H1 (cell line): ENCODE measurements around the gene EPHA5. TPM values are rescaled to one million over a fixed set of nuclear protein-coding genes. Genes with fewer than 3 reads are reported as not detected.

ENCODE experiments used
- CTCF ChIA-PET: fragments of 300-600 bp; sonication (Branson Sonifier 250); formaldehyde crosslinking; loops from one replicate; lab custom pipeline; 2021; ENCODE audit not compliant: partially characterized antibody; lab: Charles Lee
- POLR2A ChIA-PET: fragments of 300-600 bp; sonication (Branson Sonifier 250); formaldehyde crosslinking; loops from one replicate; lab custom pipeline; 2021; ENCODE audit warnings: inconsistent platforms; ENCODE audit not compliant: partially characterized antibody; lab: Charles Lee
- DNase-seq, 2 experiments: peaks; one replicate each; pipeline versions ENCODE4 v3.0.0 to v3.0.0-alpha.2; 2010 to 2022; ENCODE audit warnings: low spot score in 2 of 2, low read depth in 1 of 2, mixed read lengths in 1 of 2
- FAIRE-seq: peaks from 2 replicates; lab custom pipeline; 2011; peaks lifted over from hg19 to GRCh38; lab: Jason Lieb, UNC
- H2AFZ ChIP-seq: 2 replicates; pipeline ENCODE4 v1.8.1; 2012; ENCODE audit warnings: low read length, inconsistent platforms
- H2AK5ac ChIP-seq: 2 replicates; pipeline ENCODE4 v1.6.1; 2013; ENCODE audit warnings: low read depth, low read length
- H2BK120ac ChIP-seq: replicated peaks from 2 replicates; pipeline ENCODE3; 2013; ENCODE audit warnings: low read depth, low read length, inconsistent platforms
- H2BK12ac ChIP-seq: 2 replicates; pipeline ENCODE4 v1.6.1; 2013; ENCODE audit warnings: low read depth, low read length
- H2BK15ac ChIP-seq: 2 replicates; pipeline ENCODE4 v1.6.1; 2013; ENCODE audit warnings: low read length
- H2BK20ac ChIP-seq: 2 replicates; pipeline ENCODE4 v1.6.1; 2013; ENCODE audit warnings: low read length
- H2BK5ac ChIP-seq: 2 replicates; pipeline ENCODE4 v1.6.1; 2013; ENCODE audit warnings: low read depth, low read length
- H3K14ac ChIP-seq: 2 replicates; pipeline ENCODE4 v1.6.1; 2013; ENCODE audit warnings: inconsistent platforms; ENCODE audit not compliant: insufficient read length
- H3K18ac ChIP-seq: 2 replicates; pipeline ENCODE4 v1.6.1; 2013; ENCODE audit warnings: low read length; ENCODE audit errors: extremely low read depth
- H3K23ac ChIP-seq: 2 replicates; pipeline ENCODE4 v1.6.1; 2013; ENCODE audit warnings: inconsistent platforms; ENCODE audit not compliant: insufficient read length
- H3K23me2 ChIP-seq: 2 replicates; pipeline ENCODE4 v1.6.1; 2013; ENCODE audit warnings: low read depth, low read length
- H3K27ac ChIP-seq: 2 replicates; pipeline ENCODE4 v1.6.1; 2011; ENCODE audit warnings: low read depth, low read length, inconsistent platforms
- H3K27me3 ChIP-seq, 4 experiments: replicated peaks in 1 of 4; 1 replicate in 1 of 4; 2 replicates in 3 of 4; pipeline versions ENCODE4 v1.6.1 to v1.8.1; 2011 to 2013; ENCODE audit warnings: low read length in 3 of 4, mild to moderate bottlenecking in 3 of 4, inconsistent platforms in 2 of 4, mixed read lengths in 2 of 4, moderate library complexity in 1 of 4; ENCODE audit not compliant: control insufficient read depth in 3 of 4, insufficient read depth in 3 of 4; ENCODE audit errors: extremely low read depth in 1 of 4
- H3K36me3 ChIP-seq, 4 experiments: 2 replicates each; pipeline versions ENCODE4 v1.6.1 to v1.8.1; 2011 to 2013; ENCODE audit warnings: mild to moderate bottlenecking in 4 of 4, low read length in 3 of 4, moderate library complexity in 2 of 4, control low read depth in 1 of 4, inconsistent platforms in 1 of 4; ENCODE audit not compliant: insufficient read depth in 4 of 4, control insufficient read depth in 2 of 4
- H3K4ac ChIP-seq: replicated peaks from 2 replicates; pipeline ENCODE3; 2013; ENCODE audit warnings: low read length, low read depth, mixed read lengths, inconsistent platforms; ENCODE audit not compliant: insufficient read length
- H3K4me1 ChIP-seq, 4 experiments: replicated peaks in 1 of 4; 1 replicate in 1 of 4; 2 replicates in 3 of 4; pipeline versions ENCODE4 v1.6.1 to v1.8.1; 2011 to 2013; ENCODE audit warnings: low read length in 3 of 4, inconsistent platforms in 2 of 4, mixed read lengths in 1 of 4; ENCODE audit not compliant: insufficient read depth in 4 of 4, control insufficient read depth in 3 of 4
- H3K4me2 ChIP-seq, 2 experiments: 2 replicates each; pipeline versions ENCODE4 v1.6.1 to v1.8.1; 2011 to 2013; ENCODE audit warnings: low read depth in 2 of 2, low read length in 2 of 2, control low read depth in 1 of 2, inconsistent platforms in 1 of 2, mild to moderate bottlenecking in 1 of 2; ENCODE audit not compliant: insufficient read depth in 1 of 2
- H3K4me3 ChIP-seq, 4 experiments: fragments of 200-600, 300-600 bp in 1 of 4; sonication (generic), shearing (Covaris generic), sonication (Bioruptor Twin) in 1 of 4; 2 replicates each; pipeline versions ENCODE4 v1.5.1 to v1.8.1; 2011 to 2016; ENCODE audit warnings: low read length in 4 of 4, low read depth in 3 of 4, control low read depth in 2 of 4, inconsistent platforms in 2 of 4, mild to moderate bottlenecking in 2 of 4, mixed read lengths in 1 of 4, moderate library complexity in 1 of 4; ENCODE audit not compliant: insufficient read depth in 2 of 4; ENCODE audit errors: extremely low read depth in 1 of 4
- H3K56ac ChIP-seq: replicated peaks from 2 replicates; pipeline ENCODE3; 2013; ENCODE audit warnings: low read depth, mild to moderate bottlenecking, mixed read lengths, low read length, inconsistent platforms; ENCODE audit not compliant: insufficient read length
- H3K79me1 ChIP-seq: 2 replicates; pipeline ENCODE4 v1.6.1; 2013; ENCODE audit warnings: low read depth, low read length, control low read depth
- H3K79me2 ChIP-seq, 2 experiments: 2 replicates each; pipeline versions ENCODE4 v1.6.1 to v1.8.1; 2012 to 2013; ENCODE audit warnings: low read length in 2 of 2, mild to moderate bottlenecking in 2 of 2, inconsistent platforms in 1 of 2; ENCODE audit not compliant: insufficient read depth in 2 of 2, control insufficient read depth in 1 of 2
- H3K9ac ChIP-seq, 4 experiments: replicated peaks in 1 of 4; 1 replicate in 1 of 4; 2 replicates in 3 of 4; pipeline versions ENCODE4 v1.6.1 to v1.8.1; 2011 to 2013; ENCODE audit warnings: low read depth in 3 of 4, low read length in 3 of 4, control low read depth in 2 of 4, mild to moderate bottlenecking in 2 of 4, moderate library complexity in 2 of 4, inconsistent platforms in 1 of 4; ENCODE audit errors: extremely low read depth in 1 of 4
- H3K9me3 ChIP-seq, 2 experiments: 2 replicates each; pipeline versions ENCODE4 v1.6.1 to v1.8.1; 2012 to 2013; ENCODE audit warnings: mild to moderate bottlenecking in 2 of 2, moderate library complexity in 2 of 2, control low read depth in 1 of 2, inconsistent platforms in 1 of 2, low read depth in 1 of 2, low read length in 1 of 2, mixed read lengths in 1 of 2; ENCODE audit not compliant: insufficient read depth in 2 of 2
- H4K20me1 ChIP-seq, 2 experiments: replicated peaks in 1 of 2; 2 replicates each; pipeline versions ENCODE3 to v1.8.1; 2011 to 2013; ENCODE audit warnings: inconsistent platforms in 2 of 2, low read length in 2 of 2, mild to moderate bottlenecking in 1 of 2; ENCODE audit not compliant: insufficient read depth in 2 of 2, control insufficient read depth in 1 of 2
- H4K5ac ChIP-seq: 2 replicates; pipeline ENCODE4 v1.6.1; 2013; ENCODE audit warnings: low read length, low read depth, mixed read lengths, inconsistent platforms; ENCODE audit not compliant: insufficient read length
- H4K8ac ChIP-seq: 2 replicates; pipeline ENCODE4 v1.8.0; 2013; ENCODE audit warnings: mild to moderate bottlenecking, moderate library complexity, low read length, inconsistent platforms; ENCODE audit not compliant: insufficient read depth; ENCODE audit errors: extremely low read depth
- H4K91ac ChIP-seq: replicated peaks from 2 replicates; pipeline ENCODE3; 2013; ENCODE audit warnings: low read length, mixed read lengths, inconsistent platforms; ENCODE audit not compliant: insufficient read length
- BCL11A ChIP-seq, 2 experiments: IDR thresholded peaks; one replicate each; pipeline ENCODE4 v1.6.1; 2011; ENCODE audit warnings: low read depth in 2 of 2, low read length in 2 of 2, mild to moderate bottlenecking in 2 of 2
- CTBP2 ChIP-seq: IDR thresholded peaks from 2 replicates; pipeline ENCODE4 v1.7.0; 2011; ENCODE audit warnings: borderline replicate concordance, mild to moderate bottlenecking, moderate library complexity, mixed read lengths, low read length; ENCODE audit not compliant: insufficient read depth, insufficient read length
- JUN ChIP-seq: IDR thresholded peaks from 2 replicates; pipeline ENCODE4 v1.6.1; 2011; ENCODE audit warnings: low read depth, mild to moderate bottlenecking, improper control_type of control experiment, low read length
- KDM1A ChIP-seq: fragments of 200-600, 300-600 bp; sonication (generic); IDR thresholded peaks from 2 replicates; pipeline ENCODE4 v1.7.1; 2016; ENCODE audit warnings: mild to moderate bottlenecking, low read length, borderline replicate concordance
- SUZ12 ChIP-seq: fragments of 200-600 bp; sonication (generic); IDR thresholded peaks from 2 replicates; pipeline ENCODE4 v1.6.1; 2012; ENCODE audit warnings: mild to moderate bottlenecking, inconsistent platforms, low read length, moderate library complexity, mixed read lengths
- WGBS, 2 experiments: shearing (Covaris generic) in 1 of 2; methylation state at CpG; one replicate each; pipeline versions ENCODE4 v1.1.6 to v1.1.7; 2013 to 2015; ENCODE audit warnings: low lambda C conversion rate in 2 of 2, mixed read lengths in 2 of 2, inconsistent platforms in 1 of 2, low coverage in 1 of 2, missing lambda C conversion rate in 1 of 2; ENCODE audit not compliant: insufficient replicate concordance in 2 of 2, insufficient coverage in 1 of 2, insufficient read length in 1 of 2; ENCODE audit errors: extremely low coverage in 1 of 2, missing lambda C conversion rate in 1 of 2; 5-methylcytosine and 5-hydroxymethylcytosine counted together
- polyA plus RNA-seq, 7 experiments: library from polyadenylated mRNA; depleted of rRNA in 3 of 7; stranded (reverse) in 5 of 7; unstranded in 2 of 7; fragments of >200 nt in 5 of 7; fragments of 200-250 nt in 2 of 7; gene quantifications; 1 replicate in 5 of 7; 2 replicates in 1 of 7; 4 replicates in 1 of 7; pipeline versions ENCODE4 v1.2.1 to v1.2.3, GENCODE V29; 2011 to 2013; ENCODE audit warnings: missing spikeins in 2 of 7, mixed read lengths in 2 of 7
- total RNA-seq: library from RNA; stranded (reverse); fragmentation: NEBNext Ultra II Directional; extraction: Animal tissue kit (Norgen Biotek cat#: 25700); gene quantifications from 2 replicates; pipeline ENCODE4 v1.2.1, GENCODE V29; 2021
- TF ChIP-seq, protein P1 (sequence below), 3 experiments: IDR thresholded peaks; 1 replicate in 2 of 3; 2 replicates in 1 of 3; pipeline versions ENCODE4 v1.5.1 to v1.6.1; 2011; ENCODE audit warnings: low read length in 3 of 3, mild to moderate bottlenecking in 3 of 3, inconsistent platforms in 2 of 3, low read depth in 1 of 3, moderate library complexity in 1 of 3; ENCODE audit not compliant: insufficient read depth in 1 of 3; ENCODE audit errors: control extremely low read depth in 1 of 3
- TF ChIP-seq, protein P2 (sequence below): IDR thresholded peaks from 2 replicates; pipeline ENCODE4 v1.6.1; 2012; ENCODE audit warnings: inconsistent platforms

EPHA5 gene
- total and polyA plus RNA-seq, 2 of the 8 experiments (the other 6 are each of a cell fraction or from before 2014, with no cell fraction given) = 0.03 to 0.11 TPM

GRCh38 chr4:65719635-65720034 lies 49.3 kb upstream of the EPHA5 start:
- H3K23me2 ChIP-seq = no peaks in the 10 kb centered on the region
- no peak overlapping the region for H3K9ac ChIP-seq
- H4K5ac ChIP-seq = no peak overlapping the region
- no peak overlapping the region for H3K4me3 ChIP-seq
- no peak for DNase-seq
- H3K4ac ChIP-seq = no peak overlapping the region
- no peak overlapping the region for H3K56ac ChIP-seq
- H2AFZ ChIP-seq = no peak overlapping the region
- H2BK20ac ChIP-seq = no peak overlapping the region
- no peak overlapping the region for H2BK12ac ChIP-seq
- H3K36me3 ChIP-seq = no peaks in the 10 kb centered on the region
- H3K23ac ChIP-seq = no peak overlapping the region
- FAIRE-seq = no peak
- no peak overlapping the region for H3K4me2 ChIP-seq
- H3K4me1 ChIP-seq = no peaks in the 10 kb centered on the region
- H3K79me1 ChIP-seq = no peaks in the 10 kb centered on the region
- WGBS, 2 experiments = 97% methylated on average over 2 of the region's 2 CpGs; no CpG with 5 or more reads in 1 of the 2 experiments
- H4K91ac ChIP-seq = no peak overlapping the region
- no peak overlapping the region for H3K14ac ChIP-seq
- no peak overlapping the region for H2AK5ac ChIP-seq
- H4K8ac ChIP-seq = no peak overlapping the region
- no peak overlapping the region for H2BK15ac ChIP-seq
- ChIA-PET CTCF (no interaction called here), POLR2A (no interaction called here)
- H2BK5ac ChIP-seq = no peak overlapping the region
- no peak overlapping the region for H3K18ac ChIP-seq
- no peaks in the 10 kb centered on the region for H3K9me3 ChIP-seq
- H4K20me1 ChIP-seq = no peaks in the 10 kb centered on the region
- no peaks in the 10 kb centered on the region for H3K79me2 ChIP-seq
- H2BK120ac ChIP-seq = no peak overlapping the region
- no peaks in the 10 kb centered on the region for H3K27me3 ChIP-seq
- H3K27ac ChIP-seq = no peak overlapping the region
- TF ChIP-seq, protein P1, sequence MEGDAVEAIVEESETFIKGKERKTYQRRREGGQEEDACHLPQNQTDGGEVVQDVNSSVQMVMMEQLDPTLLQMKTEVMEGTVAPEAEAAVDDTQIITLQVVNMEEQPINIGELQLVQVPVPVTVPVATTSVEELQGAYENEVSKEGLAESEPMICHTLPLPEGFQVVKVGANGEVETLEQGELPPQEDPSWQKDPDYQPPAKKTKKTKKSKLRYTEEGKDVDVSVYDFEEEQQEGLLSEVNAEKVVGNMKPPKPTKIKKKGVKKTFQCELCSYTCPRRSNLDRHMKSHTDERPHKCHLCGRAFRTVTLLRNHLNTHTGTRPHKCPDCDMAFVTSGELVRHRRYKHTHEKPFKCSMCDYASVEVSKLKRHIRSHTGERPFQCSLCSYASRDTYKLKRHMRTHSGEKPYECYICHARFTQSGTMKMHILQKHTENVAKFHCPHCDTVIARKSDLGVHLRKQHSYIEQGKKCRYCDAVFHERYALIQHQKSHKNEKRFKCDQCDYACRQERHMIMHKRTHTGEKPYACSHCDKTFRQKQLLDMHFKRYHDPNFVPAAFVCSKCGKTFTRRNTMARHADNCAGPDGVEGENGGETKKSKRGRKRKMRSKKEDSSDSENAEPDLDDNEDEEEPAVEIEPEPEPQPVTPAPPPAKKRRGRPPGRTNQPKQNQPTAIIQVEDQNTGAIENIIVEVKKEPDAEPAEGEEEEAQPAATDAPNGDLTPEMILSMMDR (IDR thresholded peaks at IDR 0.05; ENCODE audit: control extremely low read depth in 1 of 3, insufficient read depth in 1 of 3, low read depth in 1 of 3, low read length in 3 of 3) = no peak
- no peak for TF ChIP-seq CTBP2
- no peak for TF ChIP-seq JUN
- no peak for TF ChIP-seq KDM1A
- no peak for TF ChIP-seq SUZ12
- no peak for TF ChIP-seq BCL11A (IDR thresholded peaks at IDR 0.05; ENCODE audit: low read depth in 2 of 2, low read length in 2 of 2)
- TF ChIP-seq, protein P2, sequence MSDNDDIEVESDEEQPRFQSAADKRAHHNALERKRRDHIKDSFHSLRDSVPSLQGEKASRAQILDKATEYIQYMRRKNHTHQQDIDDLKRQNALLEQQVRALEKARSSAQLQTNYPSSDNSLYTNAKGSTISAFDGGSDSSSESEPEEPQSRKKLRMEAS = no peak
